Neural progenitor cell (in vitro differentiated cells): Measurements from ENCODE around the gene SIVA1. TPM values are rescaled to one million over a fixed set of nuclear protein-coding genes. Genes with fewer than 3 reads are reported as not detected.

Experiments
- DNase-seq: peaks from one replicate; pipeline ENCODE4 v3.0.0-alpha.2; 2016; ENCODE audit warnings: low spot score
- H2AFZ ChIP-seq: fragments of 200-600 bp; sonication (generic); replicated peaks from 2 replicates; pipeline ENCODE4 v1.6.1; 2016; ENCODE audit warnings: antibody characterized with exemption
- H3F3A ChIP-seq: fragments of 200-600 bp; sonication (generic); 2 replicates; pipeline ENCODE4 v1.6.1; 2016; ENCODE audit warnings: antibody characterized with exemption, low read depth
- H3K27ac ChIP-seq: fragments of 200-600 bp; sonication (generic); 2 replicates; pipeline ENCODE4 v1.5.1; 2016; ENCODE audit warnings: mild to moderate bottlenecking
- H3K27me3 ChIP-seq: fragments of 200-600 bp; sonication (generic); 2 replicates; pipeline ENCODE4 v1.6.1; 2016; ENCODE audit warnings: mild to moderate bottlenecking, moderate library complexity
- H3K36me3 ChIP-seq: fragments of 200-600 bp; sonication (generic); 2 replicates; pipeline ENCODE4 v1.5.1; 2016
- H3K4me1 ChIP-seq: fragments of 200-600 bp; sonication (generic); 2 replicates; pipeline ENCODE4 v1.6.1; 2016; ENCODE audit warnings: mixed run types
- H3K4me2 ChIP-seq: fragments of 200-600 bp; sonication (generic); 2 replicates; pipeline ENCODE4 v1.6.1; 2016
- H3K4me3 ChIP-seq: fragments of 200-600 bp; sonication (generic); 2 replicates; pipeline ENCODE4 v1.5.1; 2016
- H3K79me2 ChIP-seq: fragments of 200-600 bp; sonication (generic); 2 replicates; pipeline ENCODE4 v1.6.1; 2016; ENCODE audit warnings: low read depth
- H3K9ac ChIP-seq: fragments of 200-600 bp; sonication (generic); 2 replicates; pipeline ENCODE4 v1.6.1; 2016
- H3K9me3 ChIP-seq: fragments of 200-600 bp; sonication (generic); 2 replicates; pipeline ENCODE4 v1.5.1; 2016; ENCODE audit warnings: low read depth
- H4K20me1 ChIP-seq: fragments of 200-600 bp; sonication (generic); 2 replicates; pipeline ENCODE4 v1.6.1; 2016; ENCODE audit warnings: low read depth
- H3K27ac Mint-ChIP-seq: 3 replicates; pipeline ENCODE4 v1.8.0; 2021; ENCODE audit warnings: mixed read lengths
- H3K27me3 Mint-ChIP-seq: 2 replicates; pipeline ENCODE4 v1.8.0; 2022; ENCODE audit warnings: low read depth, mild to moderate bottlenecking, inconsistent platforms, moderate library complexity, mixed read lengths; ENCODE audit not compliant: insufficient read depth
- H3K36me3 Mint-ChIP-seq: 3 replicates; pipeline ENCODE4 v1.8.0; 2021; ENCODE audit warnings: mixed read lengths
- H3K4me1 Mint-ChIP-seq: 3 replicates; pipeline ENCODE4 v1.8.0; 2021; ENCODE audit warnings: mixed read lengths
- H3K4me3 Mint-ChIP-seq: 3 replicates; pipeline ENCODE4 v1.8.0; 2021; ENCODE audit warnings: mild to moderate bottlenecking, moderate library complexity, mixed read lengths
- H3K9me3 Mint-ChIP-seq: 3 replicates; pipeline ENCODE4 v1.8.0; 2020; ENCODE audit warnings: mixed read lengths
- CTCF ChIP-seq: fragments of 200-600 bp; sonication (generic); IDR thresholded peaks from 2 replicates; pipeline ENCODE4 v1.5.1; 2017; ENCODE audit warnings: antibody characterized with exemption, mild to moderate bottlenecking
- EZH2 ChIP-seq: fragments of 200-600 bp; sonication (generic); IDR thresholded peaks from 2 replicates; pipeline ENCODE4 v1.6.1; 2017; ENCODE audit warnings: antibody characterized with exemption, mild to moderate bottlenecking, moderate library complexity
- EZH2phosphoT487 ChIP-seq: fragments of 200-600 bp; sonication (generic); IDR thresholded peaks from 2 replicates; pipeline ENCODE4 v1.6.1; 2017; ENCODE audit warnings: antibody characterized with exemption
- total RNA-seq: library from RNA; depleted of rRNA; stranded (reverse); fragments of >200 nt; gene quantifications from 2 replicates; pipeline ENCODE4 v1.2.3, GENCODE V29; 2015; ENCODE audit warnings: low replicate concordance

SIVA1 gene
- total RNA-seq, 1 donor from 2014 or later = 139 TPM

- no peaks in the 10 kb centered on the region for H3K36me3 ChIP-seq
- Mint-ChIP-seq H3K9me3 (peaks cover 2% of the 10 kb centered on the region), H3K27me3 (peaks cover 40% of the 10 kb centered on the region), H3K4me3 (peak overlapping the region; percentile 84), H3K36me3 (no peaks in the 10 kb centered on the region), H3K27ac (peak overlapping the region; percentile 74), H3K4me1 (peaks cover 28% of the 10 kb centered on the region)
- no peaks in the 10 kb centered on the region for H3K9me3 ChIP-seq
- no peak overlapping the region for H3K9ac ChIP-seq
- H3K4me2 ChIP-seq = peak overlapping the region; percentile 100
- H4K20me1 ChIP-seq = peaks cover 19% of the 10 kb centered on the region
- TF ChIP-seq EZH2phosphoT487 (peak; percentile 0), EZH2 (peak; percentile 5), CTCF (peak; percentile 32)
- peak overlapping the region; percentile 76 for H2AFZ ChIP-seq
- H3K27ac ChIP-seq = no peak overlapping the region
- H3K4me3 ChIP-seq = peak overlapping the region; percentile 70
- peak; percentile 67 for DNase-seq
- peaks cover 81% of the 10 kb centered on the region for H3K27me3 ChIP-seq
- peaks cover 33% of the 10 kb centered on the region for H3F3A ChIP-seq
- no peaks in the 10 kb centered on the region for H3K79me2 ChIP-seq
- peaks cover 13% of the 10 kb centered on the region for H3K4me1 ChIP-seq
Measured at GRCh38 chr14:104800015-104800770, 47.2 kb downstream of the SIVA1 start.

- H2AFZ ChIP-seq = peak within 1 kb of the TSS; percentile 76
- H3K79me2 ChIP-seq = no peaks in the 10 kb centered on the region
- Mint-ChIP-seq H3K4me3 (peak within 1 kb of the TSS; percentile 87), H3K9me3 (peaks cover 2% of the 10 kb centered on the region), H3K4me1 (peaks cover 27% of the 10 kb centered on the region), H3K36me3 (no peaks in the 10 kb centered on the region), H3K27ac (no peak within 1 kb of the TSS), H3K27me3 (peaks cover 40% of the 10 kb centered on the region)
- peak; percentile 92 for TF ChIP-seq EZH2
- peak; percentile 91 for TF ChIP-seq EZH2phosphoT487
- TF ChIP-seq CTCF = no peak
- H3K4me1 ChIP-seq = peaks cover 11% of the 10 kb centered on the region
- no peaks in the 10 kb centered on the region for H3K9me3 ChIP-seq
- peaks cover 79% of the 10 kb centered on the region for H3K27me3 ChIP-seq
- H4K20me1 ChIP-seq = peaks cover 19% of the 10 kb centered on the region
- H3K4me2 ChIP-seq = peak within 1 kb of the TSS; percentile 100
- no peak within 1 kb of the TSS for H3K27ac ChIP-seq
- H3K4me3 ChIP-seq = peak within 1 kb of the TSS; percentile 70
- no peak within 1 kb of the TSS for H3K9ac ChIP-seq
- DNase-seq = peak; percentile 69
- no peaks in the 10 kb centered on the region for H3K36me3 ChIP-seq
- peaks cover 33% of the 10 kb centered on the region for H3F3A ChIP-seq
Measured at GRCh38 chr14:104800771-104801519, 48.0 kb downstream of the SIVA1 start, which contains the start of gene ZBTB42. Gene ZBTB42, plus strand, starts transcription at chr14:104801101. Its CDS starts 97 bp downstream, at chr14:104801198.

GRCh38 chr14:104801520-104802393, 48.8 kb downstream of the SIVA1 start:
- H3K36me3 ChIP-seq = no peaks in the 10 kb centered on the region
- H3K9me3 Mint-ChIP-seq = peaks cover 2% of the 10 kb centered on the region
- peak overlapping the region; percentile 87 for H3K4me3 Mint-ChIP-seq
- H3K4me1 ChIP-seq = peaks cover 4% of the 10 kb centered on the region
- peaks cover 40% of the 10 kb centered on the region for H3K27me3 Mint-ChIP-seq
- H3K36me3 Mint-ChIP-seq = no peaks in the 10 kb centered on the region
- H3K27me3 ChIP-seq = peaks cover 71% of the 10 kb centered on the region
- H3K9me3 ChIP-seq = no peaks in the 10 kb centered on the region
- peaks cover 19% of the 10 kb centered on the region for H3K4me1 Mint-ChIP-seq
- no peak overlapping the region for H3K27ac ChIP-seq
- H3F3A ChIP-seq = peaks cover 27% of the 10 kb centered on the region
- no peak overlapping the region for H2AFZ ChIP-seq
- H3K79me2 ChIP-seq = no peaks in the 10 kb centered on the region
- peak overlapping the region; percentile 100 for H3K4me2 ChIP-seq
- peaks cover 19% of the 10 kb centered on the region for H4K20me1 ChIP-seq
- no peak for DNase-seq
- peak; percentile 65 for TF ChIP-seq EZH2phosphoT487
- TF ChIP-seq CTCF = no peak
- TF ChIP-seq EZH2 = peak; percentile 81
- no peak overlapping the region for H3K27ac Mint-ChIP-seq
- peak overlapping the region; percentile 70 for H3K4me3 ChIP-seq
- H3K9ac ChIP-seq = no peak overlapping the region
